Neutrophil (primary cell): ENCODE results near the gene NPC1L1.

Source experiments
- H3K27ac ChIP-seq: fragments of 200-600 bp; sonication (generic); 2 replicates; pipeline ENCODE4 v1.5.1; 2016; ENCODE audit warnings: mild to moderate bottlenecking, moderate library complexity
- H3K27me3 ChIP-seq: fragments of 200-600 bp; sonication (generic); 2 replicates; pipeline ENCODE4 v1.6.0; 2016; ENCODE audit warnings: mild to moderate bottlenecking
- H3K36me3 ChIP-seq: fragments of 200-600 bp; sonication (generic); 2 replicates; pipeline ENCODE4 v1.5.1; 2017
- H3K4me1 ChIP-seq, 2 experiments: fragments of 200-600 bp in 1 of 2; sonication (generic) in 1 of 2; 1 replicate in 1 of 2; 2 replicates in 1 of 2; pipeline versions ENCODE4 v1.5.1 to v1.6.1; 2013 to 2016; ENCODE audit warnings: low read depth in 1 of 2, low read length in 1 of 2, mild to moderate bottlenecking in 1 of 2, moderate library complexity in 1 of 2; ENCODE audit not compliant: control insufficient read depth in 1 of 2, insufficient read depth in 1 of 2
- H3K4me3 ChIP-seq, 2 experiments: fragments of 200-600 bp in 1 of 2; sonication (generic) in 1 of 2; 1 replicate in 1 of 2; 2 replicates in 1 of 2; pipeline ENCODE4 v1.5.1; 2013 to 2016; ENCODE audit warnings: low read depth in 1 of 2, low read length in 1 of 2, mild to moderate bottlenecking in 1 of 2, moderate library complexity in 1 of 2
- H3K9me3 ChIP-seq: fragments of 200-600 bp; sonication (generic); 2 replicates; pipeline ENCODE4 v1.5.1; 2016
- TF ChIP-seq, protein P1 (sequence below): fragments of 200-600 bp; sonication (generic); IDR thresholded peaks from 2 replicates; pipeline ENCODE4 v1.5.1; 2016; ENCODE audit warnings: antibody characterized with exemption

The NPC1L1 gene

DNA sequence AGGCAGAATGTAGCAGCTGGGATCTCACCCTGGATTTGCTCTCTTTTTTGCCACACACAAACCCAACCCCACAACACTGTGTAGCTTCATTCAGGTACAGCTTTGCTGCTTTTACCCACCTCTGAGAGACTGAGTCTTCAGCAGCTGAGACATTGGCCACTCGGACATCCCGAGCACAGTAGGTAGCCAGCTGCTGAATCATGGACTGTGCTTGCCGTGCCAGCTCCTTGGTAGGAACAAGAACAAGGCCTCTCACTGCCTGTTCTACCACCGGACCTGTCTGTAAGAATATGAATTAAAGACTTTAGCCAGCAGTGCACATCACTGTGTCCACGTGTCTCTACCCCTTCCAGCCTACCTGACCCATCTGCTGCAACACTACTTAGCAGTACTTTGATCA lies 31.6 kb upstream of the NPC1L1 start:
- TF ChIP-seq, protein P1, sequence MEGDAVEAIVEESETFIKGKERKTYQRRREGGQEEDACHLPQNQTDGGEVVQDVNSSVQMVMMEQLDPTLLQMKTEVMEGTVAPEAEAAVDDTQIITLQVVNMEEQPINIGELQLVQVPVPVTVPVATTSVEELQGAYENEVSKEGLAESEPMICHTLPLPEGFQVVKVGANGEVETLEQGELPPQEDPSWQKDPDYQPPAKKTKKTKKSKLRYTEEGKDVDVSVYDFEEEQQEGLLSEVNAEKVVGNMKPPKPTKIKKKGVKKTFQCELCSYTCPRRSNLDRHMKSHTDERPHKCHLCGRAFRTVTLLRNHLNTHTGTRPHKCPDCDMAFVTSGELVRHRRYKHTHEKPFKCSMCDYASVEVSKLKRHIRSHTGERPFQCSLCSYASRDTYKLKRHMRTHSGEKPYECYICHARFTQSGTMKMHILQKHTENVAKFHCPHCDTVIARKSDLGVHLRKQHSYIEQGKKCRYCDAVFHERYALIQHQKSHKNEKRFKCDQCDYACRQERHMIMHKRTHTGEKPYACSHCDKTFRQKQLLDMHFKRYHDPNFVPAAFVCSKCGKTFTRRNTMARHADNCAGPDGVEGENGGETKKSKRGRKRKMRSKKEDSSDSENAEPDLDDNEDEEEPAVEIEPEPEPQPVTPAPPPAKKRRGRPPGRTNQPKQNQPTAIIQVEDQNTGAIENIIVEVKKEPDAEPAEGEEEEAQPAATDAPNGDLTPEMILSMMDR: no peak
- Histone ChIP-seq H3K4me3 (peak overlapping the region in 1 of 2 experiments; percentile 67), H3K36me3 (peaks cover 62% of the 10 kb centered on the region), H3K4me1 (peaks cover 21 to 22% of the 10 kb centered on the region in 2 experiments), H3K27ac (peak overlapping the region; percentile 91), H3K27me3 (no peaks in the 10 kb centered on the region), H3K9me3 (no peaks in the 10 kb centered on the region)

DNA sequence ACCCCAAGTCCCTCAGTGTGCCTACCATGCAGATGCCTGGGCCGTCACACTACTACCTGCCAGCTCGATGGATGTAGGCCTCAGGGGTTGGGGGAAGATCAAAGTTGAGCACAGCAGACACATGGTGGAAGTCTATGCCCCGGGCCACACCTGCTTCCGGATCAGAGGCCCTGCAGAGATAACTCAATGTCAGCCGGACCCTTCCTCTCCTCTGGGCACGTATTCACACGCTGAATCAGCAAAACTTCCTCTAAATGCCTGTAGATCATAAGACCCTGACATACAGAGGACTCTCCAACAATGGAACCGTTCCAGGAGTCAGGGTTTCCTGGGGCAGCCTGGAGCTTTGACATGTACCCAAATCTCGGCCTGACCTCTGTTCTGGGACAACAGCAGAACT lies 28.8 kb upstream of the NPC1L1 start:
- no peaks in the 10 kb centered on the region for H3K27me3 ChIP-seq
- no peaks in the 10 kb centered on the region for H3K9me3 ChIP-seq
- peaks cover 63% of the 10 kb centered on the region for H3K36me3 ChIP-seq
- H3K27ac ChIP-seq: no peak overlapping the region
- TF ChIP-seq, protein P1: no peak
- no peak overlapping the region for H3K4me3 ChIP-seq
- peaks cover 18 to 38% of the 10 kb centered on the region in 2 experiments for H3K4me1 ChIP-seq

DNA sequence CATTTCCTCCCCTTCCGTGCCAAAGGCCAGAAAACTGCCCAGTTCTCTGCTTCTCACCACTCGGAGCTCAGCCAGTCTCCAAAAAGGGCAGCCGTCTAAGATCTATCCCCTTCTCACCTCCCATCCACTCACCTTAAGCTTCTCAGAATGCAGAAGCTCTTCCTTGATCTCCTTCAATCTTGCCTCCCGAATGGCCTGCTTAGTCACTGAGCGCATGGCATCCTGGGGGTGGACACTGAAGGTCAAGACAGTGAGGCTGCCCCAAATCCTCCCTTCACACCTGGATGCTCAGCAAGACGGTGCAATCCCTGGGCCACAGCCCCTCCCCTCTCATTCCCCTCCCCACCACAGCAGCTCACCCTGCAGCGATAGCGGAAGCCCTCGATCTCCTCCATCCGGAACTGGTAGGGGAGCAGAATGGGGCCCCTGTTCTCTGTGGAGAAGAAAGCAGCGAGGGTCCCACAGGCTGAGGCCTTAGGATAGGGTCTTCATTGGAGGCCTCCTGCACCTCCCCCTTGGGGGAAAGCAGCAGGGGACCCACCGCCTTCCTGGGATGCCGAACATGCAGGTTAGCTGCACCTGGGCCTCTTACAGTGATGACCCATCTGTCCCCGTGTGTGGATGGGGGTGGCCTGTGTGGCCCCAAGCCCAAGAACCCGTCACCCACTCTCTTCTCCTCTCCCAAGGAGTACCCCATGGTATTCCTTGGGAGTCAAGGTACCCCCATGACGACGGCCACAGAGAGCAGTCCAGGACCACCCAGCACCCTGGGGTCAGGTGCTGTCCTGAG lies 27.8 kb upstream of the NPC1L1 start:
- Histone ChIP-seq H3K4me1 (peaks cover 9 to 29% of the 10 kb centered on the region in 2 experiments), H3K27me3 (no peaks in the 10 kb centered on the region), H3K9me3 (no peaks in the 10 kb centered on the region), H3K27ac (no peak overlapping the region), H3K36me3 (peaks cover 69% of the 10 kb centered on the region), H3K4me3 (no peak overlapping the region)
- TF ChIP-seq, protein P1: no peak

DNA sequence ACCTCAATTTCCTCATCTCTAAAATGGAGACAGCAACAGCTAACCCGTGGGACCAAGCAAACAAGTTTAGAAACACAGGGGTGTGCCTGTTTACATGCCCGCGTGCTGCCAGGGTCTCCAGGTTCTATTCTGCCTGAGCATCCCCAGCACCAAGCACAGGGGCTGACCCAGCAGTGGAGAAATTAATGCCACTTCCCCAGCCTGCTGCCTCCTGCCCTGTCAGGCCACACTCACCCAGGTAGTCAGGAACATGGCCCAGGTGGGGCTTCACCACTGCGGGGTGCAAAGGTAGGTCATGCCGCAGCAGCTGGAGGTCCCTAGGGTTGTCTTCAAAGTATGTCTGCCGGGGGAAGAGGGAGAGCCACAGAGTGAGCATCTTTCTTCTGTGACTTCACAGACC lies 26.8 kb upstream of the NPC1L1 start:
- no peaks in the 10 kb centered on the region for H3K27me3 ChIP-seq
- TF ChIP-seq, protein P1: no peak
- H3K9me3 ChIP-seq: no peaks in the 10 kb centered on the region
- H3K27ac ChIP-seq: no peak overlapping the region
- no peak overlapping the region for H3K4me3 ChIP-seq
- H3K4me1 ChIP-seq: peaks cover 1 to 21% of the 10 kb centered on the region in 2 experiments
- H3K36me3 ChIP-seq: peaks cover 69% of the 10 kb centered on the region

DNA sequence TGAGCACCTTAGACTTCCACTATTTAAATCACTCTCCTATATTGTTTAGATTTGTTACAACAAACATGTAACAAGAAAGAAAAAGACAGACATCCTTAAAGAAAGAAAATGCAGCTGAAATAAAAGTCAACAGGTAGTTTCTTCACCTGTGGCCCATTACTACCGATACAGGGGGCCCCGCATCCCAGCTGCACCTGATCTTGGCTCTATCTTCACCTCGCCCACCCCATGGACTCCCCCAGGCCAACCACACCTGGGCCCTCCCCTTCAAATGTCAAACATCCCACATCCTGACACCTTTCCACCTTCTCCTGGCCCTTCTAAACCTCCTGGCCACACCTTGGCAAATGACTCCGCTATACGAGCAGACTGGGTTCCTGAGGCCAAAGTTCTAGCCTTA lies 25.6 kb upstream of the NPC1L1 start:
- TF ChIP-seq, protein P1: no peak
- H3K36me3 ChIP-seq: peaks cover 63% of the 10 kb centered on the region
- H3K4me3 ChIP-seq: no peak overlapping the region

More for the DNA sequence above, 25.6 kb upstream of the NPC1L1 start:
- H3K27me3 ChIP-seq: no peaks in the 10 kb centered on the region
- peaks cover 0 to 18% of the 10 kb centered on the region in 2 experiments for H3K4me1 ChIP-seq
- no peaks in the 10 kb centered on the region for H3K9me3 ChIP-seq
- peak overlapping the region; percentile 73 for H3K27ac ChIP-seq
